RWPE1 (cell line): ENCODE measurements around the gene DNAJC5.
"Not testable (repeated sequence)": the region's sequence is repeated elsewhere in the genome, so short reads cannot be mapped to it uniquely, and the experiment has no call there.

Source experiments
- CTCF ChIA-PET: fragments of 350-600 bp; sonication (Branson Sonifier 250); formaldehyde crosslinking; extraction: SDS; loops from one replicate; lab custom pipeline; 2021; lab: Yijun Ruan, JAX
- POLR2A ChIA-PET: fragments of 400-600 bp; formaldehyde crosslinking; extraction: SDS; loops from one replicate; lab custom pipeline; 2020; ENCODE audit warnings: antibody characterized with exemption; ENCODE audit not compliant: low non-redundant PET; lab: Yijun Ruan, JAX
- DNase-seq: peaks from one replicate; pipeline ENCODE4 v3.0.0; 2012; ENCODE audit warnings: low spot score
- H3K27ac ChIP-seq: fragments of 450-650 bp; 2 replicates; pipeline ENCODE4 v1.5.1; 2017
- TF ChIP-seq, protein P1 (sequence below): fragments of 450-650 bp; conservative IDR thresholded peaks from 2 replicates; pipeline ENCODE4 v1.5.1; 2017; ENCODE audit warnings: low read depth, mild to moderate bottlenecking

The DNAJC5 gene

GRCh38 chr20:63908008-63908682 is 13.2 kb downstream of the DNAJC5 start:
- TF ChIP-seq, protein P1, sequence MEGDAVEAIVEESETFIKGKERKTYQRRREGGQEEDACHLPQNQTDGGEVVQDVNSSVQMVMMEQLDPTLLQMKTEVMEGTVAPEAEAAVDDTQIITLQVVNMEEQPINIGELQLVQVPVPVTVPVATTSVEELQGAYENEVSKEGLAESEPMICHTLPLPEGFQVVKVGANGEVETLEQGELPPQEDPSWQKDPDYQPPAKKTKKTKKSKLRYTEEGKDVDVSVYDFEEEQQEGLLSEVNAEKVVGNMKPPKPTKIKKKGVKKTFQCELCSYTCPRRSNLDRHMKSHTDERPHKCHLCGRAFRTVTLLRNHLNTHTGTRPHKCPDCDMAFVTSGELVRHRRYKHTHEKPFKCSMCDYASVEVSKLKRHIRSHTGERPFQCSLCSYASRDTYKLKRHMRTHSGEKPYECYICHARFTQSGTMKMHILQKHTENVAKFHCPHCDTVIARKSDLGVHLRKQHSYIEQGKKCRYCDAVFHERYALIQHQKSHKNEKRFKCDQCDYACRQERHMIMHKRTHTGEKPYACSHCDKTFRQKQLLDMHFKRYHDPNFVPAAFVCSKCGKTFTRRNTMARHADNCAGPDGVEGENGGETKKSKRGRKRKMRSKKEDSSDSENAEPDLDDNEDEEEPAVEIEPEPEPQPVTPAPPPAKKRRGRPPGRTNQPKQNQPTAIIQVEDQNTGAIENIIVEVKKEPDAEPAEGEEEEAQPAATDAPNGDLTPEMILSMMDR: no peak
- no peak for DNase-seq
- CTCF ChIA-PET: interaction anchor here (0.6 to 1.0 kb wide), 3 partner anchors 12 to 21 kb away, joined by 3 read pairs; no protein-coding TSS in a partner anchor
- POLR2A ChIA-PET: no interaction called here
- peak overlapping the region; percentile 88 for H3K27ac ChIP-seq

- TF ChIP-seq, protein P1: no peak
- peak; percentile 97 for DNase-seq
- ChIA-PET CTCF (interaction anchor here (0.7 to 0.8 kb wide), 2 partner anchors 62 to 415 kb away, joined by 3 to 5 read pairs; no protein-coding TSS in a partner anchor), POLR2A (interaction anchor here (0.9 to 1.3 kb wide), 2 partner anchors 46 to 372 kb away, joined by 3 to 10 read pairs; partner anchors contain the start of gene TPD52L2)
- peak overlapping the region; percentile 88 for H3K27ac ChIP-seq
Measured at GRCh38 chr20:63911176-63911575, 16.2 kb downstream of the DNAJC5 start.

- POLR2A ChIA-PET: no interaction called here
- TF ChIP-seq, protein P1: no peak
- CTCF ChIA-PET: interaction anchor here (0.5 to 0.6 kb wide), 2 partner anchors 12 to 14 kb away, joined by 3 to 7 read pairs; no protein-coding TSS in a partner anchor
- H3K27ac ChIP-seq: peak overlapping the region; percentile 88
- DNase-seq: no peak
Measured at GRCh38 chr20:63913768-63914167, 18.8 kb downstream of the DNAJC5 start.

- ChIA-PET POLR2A (no interaction called here), CTCF (interaction anchor here (0.6 to 0.7 kb wide), 4 partner anchors 18 to 606 kb away, joined by 3 read pairs; no protein-coding TSS in a partner anchor)
- TF ChIP-seq, protein P1: no peak
- H3K27ac ChIP-seq: peak overlapping the region; percentile 14
- no peak for DNase-seq
Measured at GRCh38 chr20:63915471-63915870, 20.5 kb downstream of the DNAJC5 start.

DNA sequence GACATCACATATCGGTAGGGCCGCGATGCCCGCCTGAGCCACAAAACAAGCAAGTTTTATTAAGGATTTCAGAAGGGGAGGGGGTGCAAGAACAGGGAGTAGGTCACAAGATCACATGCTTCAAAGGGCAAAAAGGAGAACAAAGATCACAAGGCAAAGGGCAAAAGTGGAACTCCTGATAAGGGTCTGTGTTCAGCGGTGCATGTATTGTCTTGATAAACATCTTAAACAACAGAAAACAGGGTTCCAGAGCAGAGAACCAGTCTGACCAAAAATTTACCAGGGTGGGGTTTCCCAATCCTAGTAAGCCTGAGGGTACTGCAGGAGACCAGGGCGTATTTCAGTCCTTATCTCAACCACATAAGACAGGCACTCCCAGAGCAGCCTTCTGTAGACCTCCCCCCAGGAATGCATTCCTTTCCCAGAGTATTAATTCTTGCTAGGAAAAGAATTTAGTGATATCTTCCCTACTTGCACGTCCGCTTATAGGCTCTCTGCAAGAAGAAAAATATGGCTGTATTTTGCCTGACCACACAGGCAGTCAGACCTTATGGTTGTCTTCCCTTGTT is 21.5 kb downstream of the DNAJC5 start:
- POLR2A ChIA-PET, DNase-seq: not testable (repeated sequence)
- CTCF ChIA-PET: interaction anchor here (0.6 to 0.7 kb wide), 2 partner anchors 298 to 338 kb away, joined by 3 to 4 read pairs; no protein-coding TSS in a partner anchor
- peak overlapping the region; percentile 14; the same call in 1 of the 2 replicates for H3K27ac ChIP-seq

DNA sequence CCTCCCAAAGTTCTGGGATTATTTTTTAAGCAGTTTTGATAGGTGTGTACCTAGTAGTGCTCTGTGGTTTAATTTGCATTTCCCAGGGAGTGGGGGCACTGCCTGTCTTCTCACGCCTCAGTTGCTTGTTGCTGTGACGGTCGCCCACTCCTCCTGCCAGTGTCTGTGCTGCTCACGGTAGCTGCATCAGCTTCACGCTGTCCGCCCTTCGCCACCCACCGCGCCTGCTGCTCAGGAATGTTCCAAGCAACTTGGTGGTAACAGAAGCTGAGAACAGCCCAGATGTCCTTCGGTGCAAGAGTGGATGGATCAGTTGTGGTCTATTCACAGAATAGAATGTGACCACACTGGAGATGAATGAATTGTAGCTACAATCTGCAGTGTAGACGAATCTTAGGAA is 22.9 kb downstream of the DNAJC5 start:
- TF ChIP-seq, protein P1: no peak
- DNase-seq: no peak
- peak overlapping the region; percentile 5 for H3K27ac ChIP-seq
- CTCF ChIA-PET: no interaction called here
- POLR2A ChIA-PET: no interaction called here

- H3K27ac ChIP-seq: no peak overlapping the region
- ChIA-PET POLR2A (no interaction called here), CTCF (interaction anchor here (0.6 to 0.9 kb wide), 2 partner anchors 55 to 1114 kb away, joined by 3 read pairs; no protein-coding TSS in a partner anchor)
- no peak for DNase-seq
- TF ChIP-seq, protein P1: no peak
Measured at GRCh38 chr20:63919130-63919529, 24.2 kb downstream of the DNAJC5 start.
